Astrocyte (in vitro differentiated cells and primary cell): ENCODE measurements around the gene C1orf159.
"Not testable (repeated sequence)": the region's sequence is repeated elsewhere in the genome, so short reads cannot be mapped to it uniquely, and the experiment has no call there.

ENCODE experiments used
- CTCF ChIP-seq: IDR thresholded peaks from 2 replicates; pipeline ENCODE4 v1.5.1; 2011; ENCODE audit warnings: low read depth, mild to moderate bottlenecking, inconsistent platforms, low read length, moderate library complexity; ENCODE audit not compliant: insufficient read depth
- EZH2 ChIP-seq: IDR thresholded peaks from 2 replicates; pipeline ENCODE4 v1.6.1; 2012; ENCODE audit warnings: mild to moderate bottlenecking, low read length, inconsistent platforms; ENCODE audit not compliant: insufficient read depth

GRCh38 chr1:1057769-1058087 lies 58.2 kb downstream of the C1orf159 start:
- TF ChIP-seq CTCF, EZH2: not testable (repeated sequence)
